ENCODE measurements around the gene NMS.

NMS gene

GRCh38 chr2:100485396-100485795, 15.1 kb downstream of the NMS start:
- no peak for DNase-seq (ENCODE audit: low read depth)

- no peak for DNase-seq (ENCODE audit: low read depth)
Observed at GRCh38 chr2:100494712-100495111, 24.4 kb downstream of the NMS start.

- DNase-seq (ENCODE audit: low read depth): no peak
Observed at GRCh38 chr2:100502782-100503181, 32.5 kb downstream of the NMS start.

- DNase-seq (ENCODE audit: low read depth): no peak
Observed at GRCh38 chr2:100504542-100504941, 34.3 kb downstream of the NMS start.

GRCh38 chr2:100509066-100509465, 38.8 kb downstream of the NMS start:
- DNase-seq (ENCODE audit: low read depth): no peak

GRCh38 chr2:100513650-100514049, 43.4 kb downstream of the NMS start:
- DNase-seq (ENCODE audit: low read depth): no peak

- DNase-seq (ENCODE audit: low read depth): no peak
Observed at GRCh38 chr2:100517556-100517955, 47.3 kb downstream of the NMS start.

GRCh38 chr2:100518801-100519200, 48.5 kb downstream of the NMS start:
- DNase-seq (ENCODE audit: low read depth): no peak

GRCh38 chr2:100520224-100520623, 49.9 kb downstream of the NMS start:
- no peak for DNase-seq (ENCODE audit: low read depth)

GRCh38 chr2:100522430-100522829, 52.1 kb downstream of the NMS start:
- no peak for DNase-seq (ENCODE audit: low read depth)

- no peak for DNase-seq (ENCODE audit: low read depth)
Observed at GRCh38 chr2:100524331-100524730, 54.0 kb downstream of the NMS start.

GRCh38 chr2:100526868-100527267, 56.6 kb downstream of the NMS start:
- DNase-seq (ENCODE audit: low read depth): no peak

GRCh38 chr2:100527440-100528015, 57.2 kb downstream of the NMS start:
- DNase-seq (ENCODE audit: low read depth): no peak

- DNase-seq (ENCODE audit: low read depth): no peak
Observed at GRCh38 chr2:100529176-100529575, 58.9 kb downstream of the NMS start.

- DNase-seq (ENCODE audit: low read depth): no peak
Observed at GRCh38 chr2:100529900-100530299, 59.6 kb downstream of the NMS start.
